Pancreas (tissue), 10 donors: Measurements from ENCODE around the gene OVOL3. TPM values are rescaled to one million over a fixed set of nuclear protein-coding genes. Genes with fewer than 3 reads are reported as not detected.
"Not testable (repeated sequence)": the region's sequence is repeated elsewhere in the genome, so short reads cannot be mapped to it uniquely, and the experiment has no call there.

Experiments used
- ATAC-seq, 4 donors: fragments of 200-7000 bp; cut with Tn5 transposase; one replicate each; pipeline versions ENCODE4 v1.8.0 to v1.9.1; 2020; ENCODE audit warnings: mild to moderate bottlenecking in 4 of 4, moderate library complexity in 4 of 4
- DNase-seq, 6 donors: peaks; one replicate each; pipeline ENCODE4 v3.0.0-alpha.2; 2020
- FAIRE-seq: peaks from 2 replicates; lab custom pipeline; 2012; peaks lifted over from hg19 to GRCh38; lab: Jason Lieb, UNC
- H3K27ac ChIP-seq, 4 donors: fragments of 200-600 bp; sonication (generic); 1 replicate in 3 of 4; 2 replicates in 1 of 4; pipeline versions ENCODE4 v1.5.0 to v1.8.0; 2020
- H3K27me3 ChIP-seq, 4 donors: fragments of 200-600 bp; one replicate each; pipeline ENCODE4 v1.8.0; 2021
- H3K36me3 ChIP-seq, 3 donors: fragments of 200-600 bp; sonication (generic) in 1 of 3; one replicate each; pipeline versions ENCODE4 v1.5.0 to v1.8.0; 2020 to 2021
- H3K4me1 ChIP-seq, 3 donors: fragments of 200-600 bp; one replicate each; pipeline ENCODE4 v1.8.0; 2021
- H3K4me3 ChIP-seq, 4 donors: fragments of 200-600 bp; sonication (generic) in 2 of 4; one replicate each; pipeline versions ENCODE4 v1.5.0 to v1.8.0; 2020 to 2021
- H3K9me3 ChIP-seq, 4 donors: fragments of 200-600 bp; one replicate each; pipeline ENCODE4 v1.8.0; 2021
- CTCF ChIP-seq, 4 donors: fragments of 200-600 bp; sonication (generic) in 3 of 4; IDR thresholded peaks; one replicate each; pipeline versions ENCODE4 v1.5.0 to v1.8.0; 2021; ENCODE audit warnings: antibody characterized with exemption in 4 of 4
- WGBS, 2 donors: extraction: QIAGEN DNeasy Blood & Tissue Kit; methylation state at CpG; one replicate each; pipeline ENCODE4 v1.1.7; 2013; 5-methylcytosine and 5-hydroxymethylcytosine counted together
- intact Hi-C, 3 donors: fragments of 100-400 bp; cut with DNase I; formaldehyde crosslinking; loops; one replicate each; pipeline versions ENCODE4 v1.11.1 to v1.14.2; 2022
- polyA plus RNA-seq, 2 donors: library from polyadenylated mRNA; stranded (reverse); fragments of 200-250 nt; gene quantifications; one replicate each; pipeline ENCODE4 v1.2.3, GENCODE V29; 2013
- total RNA-seq, 6 donors: library from RNA; stranded (reverse); fragmentation: NEBNext Ultra II Directional in 4 of 6; extraction: Animal tissue kit (Norgen Biotek cat#: 25700) in 4 of 6; gene quantifications; one replicate each; pipeline versions ENCODE4 v1.2.1 to v1.2.4, GENCODE V29; 2021 to 2023
- donor health status: healthy with polysubstance abuse.
- donor health status: DM: no; HTN: no; CAD: no; lungs with moderate emphysema.
- donor health status: DM: no; HTN: no; CAD: no.
- donor health status: control.
- donor health status: control.
- donor health status: Bipolar disorder and iron deficiency.
- donor health status: DM: yes; HTN: yes; CAD: no.
- donor health status: DM: no; HTN: no; CAD: no.
- donor health status: DM: no; HTN: no; CAD: no.
- donor health status: DM: yes; HTN: yes; CAD: no.

OVOL3 gene
- total RNA-seq: not detected
- polyA plus RNA-seq: not detected

- no peak for ATAC-seq
Observed at GRCh38 chr19:36110487-36111199, at the start of gene OVOL3. OVOL3 (plus strand) TSS chr19:36111143; CDS start chr19:36111203, 60 bp downstream.

GRCh38 chr19:36061367-36061766 is 49.6 kb upstream of the OVOL3 start:
- intact Hi-C loops: no loop called here
- ATAC-seq: no peak

More at GRCh38 chr19:36110487-36111199, at the start of gene OVOL3:
- DNase-seq: no peak
- no peak within 1 kb of the TSS for H3K4me3 ChIP-seq
- no peaks in the 10 kb centered on the region for H3K36me3 ChIP-seq
- H3K9me3 ChIP-seq: no peaks in the 10 kb centered on the region
- no peaks in the 10 kb centered on the region for H3K27me3 ChIP-seq
- peaks cover 0 to 5% (median 0%) of the 10 kb centered on the region in 3 donors for H3K4me1 ChIP-seq
- no peak for TF ChIP-seq CTCF (IDR thresholded peaks at IDR 0.05)
- no peak within 1 kb of the TSS for H3K27ac ChIP-seq
- WGBS, 2 donors: 53 to 100% methylated on average over 1 of the region's 1 CpG
- intact Hi-C loops: no loop called here
- no peak for FAIRE-seq

GRCh38 chr19:36064826-36065225 is 46.1 kb upstream of the OVOL3 start:
- ATAC-seq (no peak), DNase-seq (no peak), FAIRE-seq (no peak)
- Histone ChIP-seq H3K27me3 (no peaks in the 10 kb centered on the region), H3K4me3 (no peak overlapping the region), H3K27ac (no peak overlapping the region), H3K9me3 (no peaks in the 10 kb centered on the region), H3K36me3 (no peaks in the 10 kb centered on the region), H3K4me1 (no peaks in the 10 kb centered on the region)
- 93 to 96% methylated on average over 8 of the region's 8 CpGs for WGBS, 2 donors
- TF ChIP-seq CTCF (IDR thresholded peaks at IDR 0.05): no peak
- intact Hi-C loops: no loop called here

More at GRCh38 chr19:36061367-36061766, 49.6 kb upstream of the OVOL3 start:
- FAIRE-seq (no peak), DNase-seq (no peak)
- H3K9me3 ChIP-seq: no peaks in the 10 kb centered on the region
- no peaks in the 10 kb centered on the region for H3K27me3 ChIP-seq
- H3K4me1 ChIP-seq: no peaks in the 10 kb centered on the region
- WGBS, 2 donors: 92 to 100% methylated on average over 2 of the region's 2 CpGs
- no peak overlapping the region for H3K27ac ChIP-seq
- no peaks in the 10 kb centered on the region for H3K36me3 ChIP-seq
- no peak overlapping the region for H3K4me3 ChIP-seq
- no peak for TF ChIP-seq CTCF (IDR thresholded peaks at IDR 0.05)

- intact Hi-C loops: no loop called here
- DNase-seq: no peak
- no peaks in the 10 kb centered on the region for H3K36me3 ChIP-seq
- TF ChIP-seq CTCF (IDR thresholded peaks at IDR 0.05): no peak
- H3K4me1 ChIP-seq: no peaks in the 10 kb centered on the region
- no peaks in the 10 kb centered on the region for H3K9me3 ChIP-seq
- no peak for ATAC-seq
- H3K27me3 ChIP-seq: no peaks in the 10 kb centered on the region
- no peak overlapping the region for H3K4me3 ChIP-seq
- no peak for FAIRE-seq
- H3K27ac ChIP-seq: no peak overlapping the region
- 93 to 96% methylated on average over 11 of the region's 11 CpGs for WGBS, 2 donors
Observed at GRCh38 chr19:36067681-36068080, 43.3 kb upstream of the OVOL3 start.

- FAIRE-seq, H3K27ac ChIP-seq, H3K9me3 ChIP-seq, H3K4me3 ChIP-seq, ATAC-seq, H3K27me3 ChIP-seq, H3K4me1 ChIP-seq, intact Hi-C loops, DNase-seq, H3K36me3 ChIP-seq: not testable (repeated sequence)
- 95 to 97% methylated on average over 21 to 52 of the region's 57 CpGs for WGBS, 2 donors
Observed at GRCh38 chr19:36068810-36069499, 42.0 kb upstream of the OVOL3 start.
